NCI-H524 (cell line): ENCODE measurements around the gene MAP3K5.

ENCODE experiments used
- DNase-seq, 2 experiments: peaks; one replicate each; lab custom pipeline; 2025; lab: John Stamatoyannopoulos, UW

MAP3K5 gene

DNA sequence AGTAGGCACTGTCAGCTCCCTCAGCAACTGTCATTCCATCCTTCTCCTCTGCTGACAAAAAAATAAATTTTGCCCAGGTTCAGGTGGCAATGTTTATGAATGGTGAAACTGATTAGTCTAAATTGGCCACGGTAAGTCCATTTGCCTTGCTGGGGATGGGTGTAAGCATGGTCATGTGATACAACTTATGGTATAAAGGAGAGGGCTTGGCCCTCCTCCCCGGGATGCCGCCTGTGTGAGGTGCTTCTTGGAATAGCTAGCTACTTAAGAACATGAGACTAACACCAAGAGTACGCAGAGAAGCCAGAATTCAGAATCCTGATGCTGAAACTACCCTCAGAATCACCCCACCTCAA is 147.7 kb downstream of the MAP3K5 start:
- no peak for DNase-seq

DNA sequence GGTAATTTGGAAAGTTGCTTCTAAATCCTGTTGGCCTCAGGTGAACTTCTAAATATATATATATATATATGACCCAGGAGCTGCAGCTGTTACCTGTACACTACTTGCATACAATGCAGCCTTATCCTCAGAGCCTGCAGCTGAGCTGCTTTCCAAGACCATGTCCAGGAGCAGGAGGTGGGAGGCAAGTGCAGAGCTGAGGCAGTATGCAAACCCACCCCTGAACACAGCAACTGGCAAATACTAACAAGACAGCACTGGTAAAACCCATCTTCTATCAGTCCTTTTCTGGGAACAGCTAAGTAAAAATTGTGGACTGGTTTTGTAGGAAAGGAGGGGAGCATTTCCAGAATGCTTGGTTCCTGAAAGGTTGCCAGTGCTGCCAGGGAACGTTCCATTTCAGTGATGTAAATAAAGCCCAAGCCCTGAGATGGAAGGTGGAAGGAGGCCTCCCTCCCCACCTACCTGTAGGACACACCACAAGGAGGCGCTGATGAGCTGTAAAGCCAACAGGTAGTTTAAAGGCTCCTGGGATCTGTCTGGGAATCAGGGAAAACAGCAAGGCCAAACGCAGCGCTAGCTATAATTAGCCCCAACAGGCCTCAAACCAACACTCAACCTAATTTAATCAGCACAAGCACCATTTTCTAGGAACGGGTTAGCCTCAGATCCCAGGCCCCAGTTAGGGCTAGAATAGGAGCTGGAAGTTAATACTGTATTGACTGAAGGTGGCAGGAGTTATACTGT is 148.3 kb downstream of the MAP3K5 start:
- DNase-seq = peak; percentile 69 to 78

DNA sequence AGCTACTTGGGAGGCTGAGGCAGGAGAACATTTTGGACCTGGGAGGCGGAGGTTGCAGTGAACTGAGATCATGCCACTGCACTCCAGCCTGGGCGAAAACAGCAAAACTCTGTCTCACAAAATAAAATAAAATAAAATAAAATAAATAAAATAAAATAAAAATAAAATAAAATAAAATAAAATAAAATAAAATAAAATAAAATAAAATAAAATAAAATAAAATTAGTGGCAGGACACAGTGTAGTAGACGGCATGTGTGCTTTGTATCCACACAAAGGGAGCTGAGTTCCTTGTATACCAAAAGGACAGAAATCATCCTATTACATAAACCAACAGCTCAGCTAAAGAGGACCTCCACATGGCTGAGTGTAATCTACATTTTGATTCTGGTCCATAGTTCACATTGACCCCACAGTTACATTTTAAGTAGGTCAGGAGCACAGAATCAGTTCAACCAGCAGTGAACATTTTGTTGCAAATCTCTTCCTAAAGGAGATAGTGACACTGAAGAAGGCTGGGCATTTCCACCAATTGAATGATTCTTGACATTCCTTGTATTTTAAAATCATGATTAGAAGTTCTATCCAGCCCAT is 150.3 kb downstream of the MAP3K5 start:
- DNase-seq = no peak

DNA sequence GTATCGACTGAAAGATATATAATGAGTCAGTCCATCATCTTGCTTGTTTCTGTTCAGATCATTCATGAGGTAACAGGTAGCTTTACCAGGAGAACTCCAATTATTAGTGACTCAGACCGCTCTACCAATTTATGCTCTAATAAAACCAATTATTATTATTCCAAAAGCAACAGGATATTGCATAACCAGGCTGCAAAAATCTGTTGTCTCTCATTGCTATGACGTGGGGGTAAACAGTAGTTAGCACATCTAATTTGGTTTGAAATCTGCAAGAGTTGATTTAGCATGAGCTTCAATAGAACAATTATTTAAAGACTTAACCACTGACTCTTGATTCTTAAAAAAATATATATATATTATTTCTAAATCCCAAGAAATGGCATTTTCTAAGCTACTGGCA is 151.1 kb downstream of the MAP3K5 start:
- no peak for DNase-seq

DNA sequence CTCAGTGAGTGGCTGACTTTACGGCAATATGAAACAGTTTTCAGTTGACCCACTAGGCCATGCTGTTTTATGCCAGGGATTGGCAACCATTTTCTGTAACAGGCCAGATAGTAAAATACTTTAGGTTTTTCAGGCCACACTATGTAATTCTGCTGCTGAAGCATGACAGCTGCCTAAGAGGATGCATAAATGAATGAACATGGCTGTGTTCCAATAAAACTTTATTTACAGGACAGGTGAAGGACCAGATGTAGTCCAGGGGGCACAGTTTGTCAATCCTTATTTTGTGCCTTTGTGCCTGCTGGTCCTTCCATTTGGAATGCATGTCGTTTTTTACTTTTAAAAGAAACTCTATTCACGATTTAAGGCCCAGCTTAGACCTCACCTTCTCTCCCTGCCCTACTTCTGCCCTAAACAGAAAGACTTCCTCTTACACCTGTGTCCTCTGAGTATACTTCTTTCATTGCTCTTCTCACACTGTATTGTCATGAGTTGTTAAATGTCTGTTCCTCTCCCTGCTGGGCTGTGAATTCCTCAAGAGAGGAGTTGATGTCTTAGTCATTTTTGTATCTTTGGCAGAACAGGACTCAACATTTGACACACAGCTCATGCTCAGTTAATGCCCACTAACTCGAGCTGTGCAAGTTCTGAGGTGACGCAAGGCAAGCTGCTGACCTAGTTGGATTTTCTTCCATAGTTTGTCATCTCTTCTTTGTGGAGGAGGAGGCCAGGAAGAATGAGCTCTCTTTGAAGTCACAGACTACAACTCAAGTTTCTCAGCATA is 152.0 kb downstream of the MAP3K5 start:
- no peak for DNase-seq

DNA sequence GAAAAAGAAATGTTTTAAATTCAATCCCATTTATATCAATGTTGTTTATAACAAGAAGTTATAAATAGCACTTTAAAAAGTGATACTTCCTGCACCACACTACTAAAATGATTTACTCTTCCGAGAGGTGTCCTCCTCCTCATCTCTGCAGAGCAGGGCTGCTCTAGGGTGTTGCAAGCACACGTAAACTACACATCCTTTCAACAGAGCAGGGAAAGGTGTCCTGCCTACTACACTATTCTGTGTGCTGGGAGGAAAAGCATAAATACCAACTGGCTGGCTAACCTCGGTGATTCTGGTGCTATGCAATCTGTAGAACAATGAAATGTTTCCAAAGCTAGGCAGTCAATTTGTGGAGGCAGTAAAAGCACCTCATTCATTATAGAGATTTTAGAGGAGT is 152.6 kb downstream of the MAP3K5 start:
- no peak for DNase-seq

DNA sequence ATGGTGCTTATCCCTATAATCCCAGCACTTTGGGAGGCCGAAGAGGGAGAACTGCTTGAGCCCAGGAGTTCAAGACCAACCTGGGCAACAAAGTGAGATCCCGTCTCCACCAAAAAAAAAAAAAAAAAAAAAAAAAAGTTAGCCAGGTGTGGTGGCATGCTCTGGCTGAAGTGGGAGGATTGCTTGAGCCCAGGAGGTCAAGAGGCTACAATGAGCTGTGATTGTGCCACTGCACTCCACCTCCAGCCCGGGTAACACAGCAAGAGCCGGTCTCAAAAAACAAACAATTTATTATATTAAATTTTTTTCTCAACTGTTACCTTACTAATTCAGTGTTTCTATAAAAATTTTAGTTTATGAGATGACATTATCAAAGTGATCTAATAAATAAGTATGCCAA is 156.7 kb downstream of the MAP3K5 start:
- DNase-seq = no peak

DNA sequence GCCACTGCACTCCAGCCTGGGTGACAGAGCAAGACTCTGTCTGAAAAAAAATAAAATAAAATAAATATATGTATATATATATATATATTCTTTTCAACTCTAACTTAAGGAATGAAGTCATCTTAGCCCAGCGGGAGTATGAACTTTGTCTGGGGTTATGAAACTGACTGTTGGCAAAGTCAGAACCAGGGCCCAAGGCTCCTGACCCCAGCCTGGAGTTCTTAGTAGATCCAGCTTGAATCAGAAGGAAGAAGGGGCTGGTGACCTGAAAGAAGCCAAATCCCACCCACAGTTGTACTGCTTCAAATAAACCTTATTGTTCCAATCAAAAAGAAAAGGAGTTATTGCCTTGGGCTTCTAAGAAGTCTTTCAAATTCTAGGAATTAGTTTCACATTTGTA is 158.9 kb downstream of the MAP3K5 start:
- DNase-seq = no peak

DNA sequence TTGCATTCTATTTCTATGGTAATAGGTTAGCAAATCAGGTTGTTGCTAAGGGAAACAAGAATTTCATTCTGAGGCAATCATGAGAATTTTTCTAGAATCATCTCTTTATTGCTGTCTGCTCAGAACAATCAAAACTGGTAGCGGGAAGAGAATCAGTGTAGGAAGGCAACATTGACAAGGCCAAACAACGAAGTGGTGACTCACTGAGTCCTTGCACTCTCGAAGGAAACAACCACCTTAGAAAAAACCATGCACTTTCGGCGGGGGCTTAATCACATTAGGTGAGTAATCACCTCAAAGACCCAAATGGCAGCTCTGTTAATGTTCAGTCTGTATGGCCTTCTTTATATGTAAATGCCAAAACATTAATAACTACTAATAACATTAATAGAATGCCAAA is 163.3 kb downstream of the MAP3K5 start:
- no peak for DNase-seq

DNA sequence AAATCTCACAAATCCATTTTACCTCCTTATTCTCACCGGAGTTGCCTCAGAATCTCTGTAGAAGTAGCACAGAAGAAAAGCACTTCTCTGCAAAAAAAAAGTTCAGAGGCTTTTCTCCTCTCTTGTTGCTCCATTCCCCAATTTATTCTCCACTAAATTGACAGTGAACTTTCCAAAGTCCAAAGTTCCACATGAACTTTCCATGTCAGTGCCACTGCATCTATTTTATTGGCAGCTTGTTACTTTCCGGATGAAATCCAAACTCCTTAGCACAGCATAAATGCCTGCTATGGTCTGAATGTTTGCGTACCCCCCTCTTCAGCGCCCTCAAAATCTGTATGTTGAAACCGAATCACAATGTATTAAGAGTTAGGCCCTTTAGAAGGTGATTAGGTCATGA is 165.1 kb downstream of the MAP3K5 start:
- no peak for DNase-seq

DNA sequence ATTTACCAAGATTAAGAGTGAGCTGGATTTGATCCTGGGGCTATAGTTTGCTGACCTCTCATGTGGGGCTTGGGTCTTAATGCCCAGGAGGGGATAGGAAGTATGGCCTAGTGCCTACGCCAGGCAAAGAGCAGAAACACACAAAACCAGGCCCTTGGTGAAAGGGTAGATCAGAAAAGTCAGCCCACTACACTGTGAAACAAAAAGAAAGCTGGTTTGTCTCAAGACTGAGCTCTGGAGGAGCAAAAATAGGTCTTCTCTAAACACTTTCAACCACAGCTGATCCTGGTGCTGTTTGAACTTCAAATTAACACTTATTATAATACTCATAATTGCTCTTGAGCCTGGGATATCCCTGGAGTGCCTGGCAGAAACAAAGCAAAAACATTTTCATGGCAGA is 167.0 kb downstream of the MAP3K5 start:
- no peak for DNase-seq

DNA sequence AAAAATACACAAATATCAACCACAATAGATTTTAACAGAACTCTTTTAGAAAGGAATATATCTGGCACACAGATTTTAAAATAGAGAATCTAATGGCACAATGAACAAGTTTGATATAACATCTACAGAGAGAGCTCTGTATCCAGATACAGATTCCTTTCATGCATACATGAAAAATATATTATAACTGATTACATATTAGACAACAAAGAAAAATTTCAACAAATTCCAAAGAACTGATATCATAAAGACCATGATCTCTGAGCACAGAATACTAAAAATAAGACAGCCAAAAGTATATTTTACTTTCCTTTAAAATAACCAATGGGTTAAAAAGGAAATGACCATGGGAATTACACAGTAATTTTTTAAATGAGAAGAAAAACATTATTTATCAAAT is 167.9 kb downstream of the MAP3K5 start:
- DNase-seq = no peak

DNA sequence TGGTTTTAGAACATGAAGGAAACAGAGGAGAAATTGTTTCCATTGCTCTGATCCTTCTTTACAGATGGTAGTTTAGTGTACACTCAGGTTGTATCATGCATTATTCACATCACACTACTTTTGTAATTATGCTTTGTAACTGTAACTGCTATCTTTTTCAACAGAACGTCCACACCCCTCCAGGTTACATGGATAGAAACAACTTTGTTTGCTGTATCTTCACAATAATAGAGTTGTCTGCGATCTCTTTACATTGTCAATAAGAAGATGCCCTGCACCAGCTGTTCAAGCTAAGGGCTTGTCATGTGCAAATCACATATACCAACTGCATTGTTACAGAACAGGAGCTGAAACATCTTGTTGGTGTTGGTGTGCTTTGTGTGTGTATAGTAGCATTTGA is 174.2 kb downstream of the MAP3K5 start:
- no peak for DNase-seq

DNA sequence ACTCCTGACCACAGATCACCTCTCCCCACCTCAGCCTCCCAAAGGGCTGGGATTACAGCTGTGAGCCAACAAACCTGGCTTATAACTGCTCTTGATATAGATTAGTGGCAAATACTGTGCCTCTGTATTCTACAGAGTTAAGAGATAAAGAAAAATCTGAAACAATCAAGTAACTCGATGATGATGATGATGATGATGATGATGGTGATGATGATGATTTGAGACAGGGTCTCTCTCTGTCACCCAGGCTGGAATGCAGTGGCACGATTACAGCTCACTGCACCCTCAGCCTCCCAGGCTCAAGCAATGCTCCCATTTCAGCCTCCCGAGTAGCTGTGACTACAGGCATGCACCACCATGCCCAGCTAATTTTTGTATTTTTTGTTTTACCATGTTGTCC is 175.8 kb downstream of the MAP3K5 start:
- no peak for DNase-seq

DNA sequence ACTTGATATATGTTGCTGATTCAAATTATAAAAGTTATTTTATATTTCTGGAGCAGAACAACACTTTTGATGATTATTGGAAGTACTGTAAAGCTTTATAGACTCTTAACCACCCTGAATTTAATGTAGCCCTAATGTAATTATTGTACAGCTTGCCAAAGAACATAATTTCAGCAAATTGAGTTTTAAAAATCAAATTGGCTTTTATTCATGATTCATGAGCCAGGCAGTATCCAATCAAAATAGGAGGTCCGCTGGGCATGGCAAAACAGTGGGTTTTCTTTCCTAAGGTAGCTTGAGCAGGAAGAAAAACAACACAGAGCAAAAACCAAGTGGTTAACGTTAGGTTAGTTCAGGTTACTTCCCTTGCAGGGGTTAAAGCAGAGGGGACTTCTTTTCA is 177.3 kb downstream of the MAP3K5 start:
- DNase-seq = no peak

DNA sequence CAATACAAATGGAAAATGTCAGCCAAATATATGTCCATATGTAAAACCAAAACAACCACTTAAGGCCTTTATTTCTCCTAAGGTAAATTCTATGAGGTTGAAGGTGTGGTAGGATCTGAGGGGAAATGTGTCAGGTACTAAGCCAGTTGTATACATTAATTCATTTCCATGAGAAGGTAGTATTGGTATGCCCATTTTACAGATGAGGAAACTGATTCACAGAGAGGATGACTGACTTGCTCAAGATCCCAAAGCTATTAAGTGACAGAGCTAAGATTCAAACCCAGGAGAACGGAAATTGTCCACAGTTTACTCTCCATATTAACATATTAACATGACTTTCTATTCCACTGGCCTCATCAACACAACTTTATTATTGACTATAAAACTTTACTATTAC is 177.9 kb downstream of the MAP3K5 start:
- no peak for DNase-seq

DNA sequence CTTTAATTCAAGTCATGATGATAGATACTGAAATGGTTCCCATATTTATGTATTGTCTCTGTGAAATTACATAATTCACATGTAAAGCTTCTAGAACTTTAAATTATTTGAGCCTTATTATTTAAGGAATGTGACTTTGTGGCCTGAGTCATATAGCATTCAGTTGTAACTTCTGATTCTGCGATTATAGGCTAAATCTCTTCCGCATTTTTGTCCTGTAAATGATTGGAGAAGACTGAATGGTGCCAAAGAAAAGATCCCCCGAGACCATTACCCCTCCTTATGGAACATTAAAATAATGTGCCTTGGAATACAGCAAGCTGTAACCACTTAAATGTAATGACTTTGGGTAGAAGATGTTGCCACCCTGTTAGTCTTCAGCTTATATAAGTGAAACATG is 178.8 kb downstream of the MAP3K5 start:
- no peak for DNase-seq

DNA sequence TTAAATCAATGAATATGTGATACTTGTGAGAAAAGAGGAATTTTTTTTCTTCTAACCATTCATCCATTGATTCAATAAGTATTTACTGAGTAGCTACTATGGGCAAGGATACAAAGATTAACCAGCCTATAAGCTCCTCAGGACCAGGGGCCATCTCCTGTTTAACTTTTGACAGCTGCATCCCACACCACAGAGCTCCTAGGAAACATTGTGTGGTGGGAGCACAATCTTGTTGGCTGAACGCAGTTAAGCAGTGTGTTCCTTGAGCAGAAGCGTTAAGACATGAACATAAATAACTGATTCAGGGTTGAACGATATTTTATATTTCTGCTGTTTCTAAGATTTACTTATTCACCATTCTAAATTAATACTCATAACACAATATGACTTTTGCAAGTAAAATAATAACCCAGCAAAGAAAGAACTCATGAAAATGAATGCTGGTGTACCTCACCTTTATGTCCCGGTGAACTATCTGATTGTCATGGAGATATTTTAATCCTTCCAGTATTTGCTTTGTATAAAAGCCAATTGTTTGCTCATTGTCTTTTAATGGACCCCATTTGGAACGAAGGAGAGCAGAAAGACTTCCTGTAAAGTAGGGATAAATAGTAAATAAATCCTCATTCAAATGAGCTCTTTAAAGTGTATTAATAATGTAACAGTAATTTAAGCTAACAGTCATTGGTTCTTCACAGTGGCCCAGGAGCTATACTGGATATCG is 179.4 kb downstream of the MAP3K5 start:
- DNase-seq = no peak

DNA sequence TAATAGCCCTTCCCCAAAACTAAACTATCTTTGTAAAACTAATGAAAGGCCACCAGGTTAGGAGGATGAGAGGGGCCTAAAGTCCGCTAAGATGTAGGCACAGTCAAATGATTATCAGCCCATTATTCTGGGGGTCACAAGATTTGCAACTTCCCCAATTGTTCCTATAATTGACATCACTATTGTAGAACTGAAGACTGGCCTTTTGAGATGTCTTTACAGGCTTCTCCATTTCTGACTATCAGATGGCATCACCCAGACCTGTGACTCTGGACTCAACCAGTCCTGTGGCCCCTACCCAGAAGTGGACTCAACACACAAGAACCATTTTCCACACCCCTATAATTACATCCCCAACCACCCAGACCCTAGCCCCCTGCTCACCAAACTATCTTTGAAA is 180.5 kb downstream of the MAP3K5 start:
- no peak for DNase-seq

DNA sequence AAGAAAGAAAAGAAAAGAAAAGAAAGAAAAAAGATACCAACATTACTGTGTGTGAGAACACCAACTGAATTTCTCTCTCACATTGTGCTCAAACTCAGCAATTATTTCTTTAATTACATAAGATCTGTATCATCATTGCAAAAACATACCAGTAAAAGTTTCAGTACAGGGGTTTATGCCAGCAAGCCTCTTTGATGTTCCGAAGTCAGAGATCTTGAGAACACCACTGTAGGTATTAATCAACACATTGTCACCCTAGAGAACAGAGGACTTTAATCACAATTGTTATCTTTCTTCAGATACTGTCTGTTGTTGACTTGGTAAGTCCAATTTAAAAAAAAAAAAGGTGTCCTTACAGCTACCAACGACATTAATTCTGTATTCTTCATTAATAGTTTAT is 181.1 kb downstream of the MAP3K5 start:
- DNase-seq = no peak

DNA sequence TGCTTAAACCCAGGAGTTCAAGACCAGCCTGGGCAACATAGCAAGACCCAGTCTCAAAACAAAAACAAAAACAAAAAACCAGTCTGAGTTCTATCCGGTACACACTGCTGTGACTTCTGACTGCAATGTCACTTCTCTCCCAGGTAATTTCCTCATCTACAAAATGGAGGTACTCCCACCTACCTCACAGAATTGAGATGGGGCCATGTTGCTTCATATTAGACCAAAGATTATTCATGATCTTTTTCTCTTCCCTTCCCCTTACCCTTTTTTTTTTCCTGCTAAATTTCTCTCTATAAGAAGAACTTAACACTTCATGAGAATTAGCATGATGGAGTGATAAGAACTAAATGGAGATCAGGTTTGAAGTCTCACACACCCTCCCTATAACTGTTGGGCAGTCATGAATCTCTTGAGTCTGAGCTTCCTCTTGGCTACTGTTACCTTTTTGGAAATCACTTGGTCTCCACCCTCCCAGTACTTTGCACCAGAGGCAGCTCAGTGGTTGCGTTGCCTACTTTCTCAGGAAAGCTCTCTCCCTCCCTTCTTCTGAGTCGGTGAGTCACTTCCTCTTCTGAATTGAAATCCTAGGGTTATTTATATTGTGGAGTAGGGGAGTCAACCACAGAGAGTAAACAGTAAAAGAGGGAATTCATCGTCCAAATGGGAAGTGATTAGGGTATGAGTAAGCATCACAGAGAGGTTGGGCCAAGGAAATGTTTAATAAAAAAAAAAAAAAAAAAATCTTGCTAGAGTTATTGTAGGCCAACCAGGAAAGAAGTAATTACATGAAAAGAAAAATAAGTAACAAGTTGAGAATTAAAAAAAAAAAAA is 182.2 kb downstream of the MAP3K5 start:
- DNase-seq = no peak

DNA sequence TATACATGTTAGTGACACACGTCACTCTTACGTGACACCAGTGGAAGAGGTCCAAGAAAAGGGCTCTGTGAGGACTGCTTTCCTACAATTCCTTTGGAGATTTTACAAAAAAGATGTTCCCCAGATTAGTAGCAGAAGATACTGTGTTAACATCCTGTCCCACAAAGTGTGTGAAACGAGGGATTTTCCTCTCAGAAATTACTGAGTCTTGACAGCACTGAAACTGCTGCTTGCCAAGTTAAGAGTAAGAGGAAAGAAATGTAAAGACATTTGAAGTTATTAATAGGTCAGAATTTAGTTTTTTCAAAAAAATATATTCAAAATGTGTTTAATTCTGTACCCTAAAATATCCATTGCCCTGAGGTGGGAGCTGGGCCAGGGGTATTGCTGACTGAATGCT is 183.3 kb downstream of the MAP3K5 start:
- no peak for DNase-seq
